Trophoblast cell (in vitro differentiated cells and primary cell): ENCODE measurements around the gene GPR89A.
A peak's percentile ranks its signal among the peaks of the same experiment; 100 is the strongest.
"Not testable (repeated sequence)": the region's sequence is repeated elsewhere in the genome, so short reads cannot be mapped to it uniquely, and the experiment has no call there.

Source experiments
- DNase-seq, 2 donors: peaks; one replicate each; pipeline ENCODE4 v3.0.0-alpha.2; 2016
- H2AFZ ChIP-seq: 2 replicates; pipeline ENCODE4 v1.6.1; 2013; ENCODE audit warnings: low read length, moderate library complexity, mild to moderate bottlenecking; ENCODE audit not compliant: insufficient read depth, poor library complexity
- H2AK5ac ChIP-seq: 2 replicates; pipeline ENCODE4 v1.6.1; 2013; ENCODE audit warnings: mild to moderate bottlenecking, low read length
- H2BK120ac ChIP-seq: 2 replicates; pipeline ENCODE4 v1.6.1; 2013; ENCODE audit warnings: low read length, mild to moderate bottlenecking, moderate library complexity; ENCODE audit not compliant: insufficient read depth, poor library complexity
- H2BK12ac ChIP-seq: 2 replicates; pipeline ENCODE4 v1.6.1; 2013; ENCODE audit warnings: mild to moderate bottlenecking, low read length, moderate library complexity
- H2BK5ac ChIP-seq: 2 replicates; pipeline ENCODE4 v1.6.1; 2013; ENCODE audit warnings: low read length, low read depth, moderate library complexity, mild to moderate bottlenecking; ENCODE audit not compliant: poor library complexity
- H3K14ac ChIP-seq: 2 replicates; pipeline ENCODE4 v1.6.1; 2013; ENCODE audit warnings: mild to moderate bottlenecking, low read length
- H3K18ac ChIP-seq: 2 replicates; pipeline ENCODE4 v1.6.1; 2013; ENCODE audit warnings: mild to moderate bottlenecking, low read length
- H3K23ac ChIP-seq: 2 replicates; pipeline ENCODE4 v1.6.1; 2013; ENCODE audit warnings: low read length
- H3K27ac ChIP-seq: 2 replicates; pipeline ENCODE4 v1.5.1; 2013; ENCODE audit warnings: low read depth, mild to moderate bottlenecking, inconsistent platforms, low read length, moderate library complexity
- H3K27me3 ChIP-seq: 2 replicates; pipeline ENCODE4 v1.6.1; 2013; ENCODE audit warnings: inconsistent platforms, mild to moderate bottlenecking, low read length, moderate library complexity; ENCODE audit not compliant: insufficient read depth
- H3K36me3 ChIP-seq, 2 experiments: 1 replicate in 1 of 2; 2 replicates in 1 of 2; pipeline ENCODE4 v1.6.1; 2013; ENCODE audit warnings: low read length in 2 of 2, mild to moderate bottlenecking in 2 of 2, moderate library complexity in 1 of 2; ENCODE audit not compliant: insufficient read depth in 2 of 2, control insufficient read depth in 1 of 2
- H3K4ac ChIP-seq: 2 replicates; pipeline ENCODE4 v1.6.1; 2013; ENCODE audit warnings: low read depth, mild to moderate bottlenecking, low read length, moderate library complexity
- H3K4me1 ChIP-seq, 2 experiments: 1 replicate in 1 of 2; 2 replicates in 1 of 2; pipeline ENCODE4 v1.6.1; 2013; ENCODE audit warnings: low read length in 2 of 2, mild to moderate bottlenecking in 2 of 2, moderate library complexity in 1 of 2; ENCODE audit not compliant: insufficient read depth in 2 of 2, control insufficient read depth in 1 of 2
- H3K4me2 ChIP-seq: 2 replicates; pipeline ENCODE4 v1.6.1; 2013; ENCODE audit warnings: inconsistent platforms, mild to moderate bottlenecking, low read length, moderate library complexity
- H3K4me3 ChIP-seq: 2 replicates; pipeline ENCODE4 v1.5.1; 2013; ENCODE audit warnings: mild to moderate bottlenecking, low read depth, low read length, inconsistent platforms
- H3K79me1 ChIP-seq: one replicate; pipeline ENCODE4 v1.6.1; 2013; ENCODE audit warnings: low read length
- H3K79me2 ChIP-seq: 2 replicates; pipeline ENCODE4 v1.6.1; 2013; ENCODE audit warnings: low read length, mild to moderate bottlenecking; ENCODE audit not compliant: control insufficient read depth, insufficient read depth, poor library complexity
- H3K9ac ChIP-seq: 2 replicates; pipeline ENCODE4 v1.6.1; 2013; ENCODE audit warnings: mild to moderate bottlenecking, low read length
- H3K9me3 ChIP-seq: 2 replicates; pipeline ENCODE4 v1.6.1; 2013; ENCODE audit warnings: low read depth, mild to moderate bottlenecking, control low read depth, inconsistent platforms, low read length; ENCODE audit not compliant: insufficient read depth
- H4K12ac ChIP-seq: 2 replicates; pipeline ENCODE4 v1.6.1; 2013; ENCODE audit warnings: low read depth, mild to moderate bottlenecking, low read length, moderate library complexity
- H4K8ac ChIP-seq: 2 replicates; pipeline ENCODE4 v1.6.1; 2013; ENCODE audit warnings: low read depth, mild to moderate bottlenecking, low read length, moderate library complexity
- H4K91ac ChIP-seq: one replicate; pipeline ENCODE4 v1.6.1; 2013; ENCODE audit warnings: low read depth, mild to moderate bottlenecking, low read length, moderate library complexity
- WGBS: extraction: QIAGEN DNeasy Blood & Tissue Kit; methylation state at CpG from one replicate; pipeline ENCODE4 v1.1.7; 2013; ENCODE audit warnings: missing lambda C conversion rate; ENCODE audit not compliant: insufficient read length, insufficient coverage; ENCODE audit errors: extremely low coverage; 5-methylcytosine and 5-hydroxymethylcytosine counted together

GPR89A gene

GRCh38 chr1:145684858-145685257 is 77.1 kb downstream of the GPR89A start:
- H3K4ac ChIP-seq, H3K23ac ChIP-seq, H4K91ac ChIP-seq, H2AK5ac ChIP-seq, H2BK120ac ChIP-seq, H4K12ac ChIP-seq, H3K9ac ChIP-seq, H3K4me1 ChIP-seq, H2BK5ac ChIP-seq, H2AFZ ChIP-seq, H3K27me3 ChIP-seq, H3K18ac ChIP-seq, H3K9me3 ChIP-seq, H3K14ac ChIP-seq, H3K4me3 ChIP-seq, H3K27ac ChIP-seq, H4K8ac ChIP-seq, H2BK12ac ChIP-seq, H3K36me3 ChIP-seq, H3K79me2 ChIP-seq, H3K79me1 ChIP-seq, DNase-seq, H3K4me2 ChIP-seq: not testable (repeated sequence)
- no CpG with 5 or more reads among the region's 3 CpGs for WGBS

- H3K18ac ChIP-seq, H2AK5ac ChIP-seq, H3K79me2 ChIP-seq, H3K4me2 ChIP-seq, H3K27me3 ChIP-seq, H3K9ac ChIP-seq, H3K4ac ChIP-seq, H4K12ac ChIP-seq, H2BK12ac ChIP-seq, H3K9me3 ChIP-seq, H3K36me3 ChIP-seq, H3K23ac ChIP-seq, H2AFZ ChIP-seq, H3K27ac ChIP-seq, H4K91ac ChIP-seq, H4K8ac ChIP-seq, H3K14ac ChIP-seq, H2BK120ac ChIP-seq, DNase-seq, H3K4me3 ChIP-seq, H2BK5ac ChIP-seq: not testable (repeated sequence)
- WGBS = no CpG with 5 or more reads among the region's 1 CpG
- H3K79me1 ChIP-seq = peaks cover 14% of the 10 kb centered on the region
- peaks cover 3 to 12% of the 10 kb centered on the region in 2 experiments for H3K4me1 ChIP-seq
These were observed 78.3 kb downstream of the GPR89A start for GRCh38 chr1:145686078-145686477.

- Histone ChIP-seq H3K4me1 (peaks cover 3 to 17% of the 10 kb centered on the region in 2 experiments), H3K14ac (no peak overlapping the region), H3K79me2 (peaks cover 1% of the 10 kb centered on the region), H3K27me3 (no peaks in the 10 kb centered on the region), H2BK5ac (no peak overlapping the region), H3K27ac (no peak overlapping the region), H4K91ac (no peak overlapping the region), H2BK120ac (no peak overlapping the region), H3K36me3 (peaks cover 6 to 10% of the 10 kb centered on the region in 2 experiments), H3K23ac (no peak overlapping the region), H4K12ac (no peak overlapping the region), H2BK12ac (no peak overlapping the region), H3K4me3 (no peak overlapping the region), H2AFZ (no peak overlapping the region), H3K4me2 (no peak overlapping the region), H3K9me3 (peaks cover 2% of the 10 kb centered on the region), H3K4ac (no peak overlapping the region), H3K79me1 (peaks cover 21% of the 10 kb centered on the region), H3K18ac (no peak overlapping the region), H2AK5ac (no peak overlapping the region), H4K8ac (no peak overlapping the region), H3K9ac (no peak overlapping the region)
- no peak for DNase-seq
- WGBS = no CpG with 5 or more reads among the region's 4 CpGs
These were observed 80.5 kb downstream of the GPR89A start for GRCh38 chr1:145688328-145688727.

- H2BK5ac ChIP-seq = no peak overlapping the region
- no peak overlapping the region for H3K9ac ChIP-seq
- no peak overlapping the region for H3K27ac ChIP-seq
- no peak overlapping the region for H2BK120ac ChIP-seq
- H3K4me1 ChIP-seq = peaks cover 3 to 17% of the 10 kb centered on the region in 2 experiments
- WGBS = no CpG with 5 or more reads among the region's 6 CpGs
- no peak for DNase-seq
- H3K79me1 ChIP-seq = peaks cover 24% of the 10 kb centered on the region
- H3K4ac ChIP-seq = no peak overlapping the region
- no peaks in the 10 kb centered on the region for H3K27me3 ChIP-seq
- no peak overlapping the region for H3K4me2 ChIP-seq
- peak overlapping the region; percentile 51 for H4K8ac ChIP-seq
- no peak overlapping the region for H4K12ac ChIP-seq
- no peak overlapping the region for H3K4me3 ChIP-seq
- H3K18ac ChIP-seq = no peak overlapping the region
- peak overlapping the region; percentile 44 for H2AK5ac ChIP-seq
- H4K91ac ChIP-seq = peak overlapping the region; percentile 75
- H3K14ac ChIP-seq = no peak overlapping the region
- no peak overlapping the region for H3K23ac ChIP-seq
- H3K9me3 ChIP-seq = peaks cover 2% of the 10 kb centered on the region
- peak overlapping the region; percentile 93 for H2BK12ac ChIP-seq
- H3K79me2 ChIP-seq = peaks cover 1% of the 10 kb centered on the region
- H3K36me3 ChIP-seq = peaks cover 8 to 12% of the 10 kb centered on the region in 2 experiments
- H2AFZ ChIP-seq = no peak overlapping the region
These were observed 81.1 kb downstream of the GPR89A start for GRCh38 chr1:145688924-145689323.
